ENCODE data around the gene BBS4. TPM values are rescaled to one million over a fixed set of nuclear protein-coding genes. Genes with fewer than 3 reads are reported as not detected.

The BBS4 gene
- total RNA-seq, 4 donors from 2014 or later = 13.9 to 27.9 (median 19.0) TPM

- intact Hi-C loops (cut with DNase I) = loop anchor here (10.0 kb wide), 1 partner anchor 206 kb away; the partner anchor contains the start of gene ARIH1
- Histone ChIP-seq H3K9me3 (no peaks in the 10 kb centered on the region), H3K27me3 (peaks cover 0 to 21% (median 0%) of the 10 kb centered on the region in 4 donors), H3K4me1 (peaks cover 5 to 9% (median 7%) of the 10 kb centered on the region in 4 donors), H3K4me3 (no peak overlapping the region), H3K36me3 (no peaks in the 10 kb centered on the region), H3K27ac (replicated peaks in 1 of 4) (no peak overlapping the region)
- DNase-seq (ENCODE audit: extremely low spot score) = no peak
- WGBS = 55% methylated on average over 3 of the region's 3 CpGs
- TF ChIP-seq POLR2AphosphoS5 (IDR thresholded peaks at IDR 0.05) (no peak), POLR2A (IDR thresholded peaks at IDR 0.05; ENCODE audit: low read depth) (no peak), CTCF (IDR thresholded peaks at IDR 0.05) (no peak), EP300 (IDR thresholded peaks at IDR 0.05) (no peak)
Observed at GRCh38 chr15:72680931-72681330, 5.1 kb upstream of the BBS4 start.

GRCh38 chr15:72682772-72683171, 3.2 kb upstream of the BBS4 start:
- intact Hi-C loops (cut with DNase I) = loop anchor here (10.0 kb wide), 1 partner anchor 208 kb away; the partner anchor contains the start of gene ARIH1
- Histone ChIP-seq H3K27ac (replicated peaks in 1 of 4) (no peak overlapping the region), H3K4me3 (no peak overlapping the region), H3K9me3 (no peaks in the 10 kb centered on the region), H3K36me3 (no peaks in the 10 kb centered on the region), H3K27me3 (peaks cover 0 to 6% (median 0%) of the 10 kb centered on the region in 4 donors), H3K4me1 (peaks cover 15 to 18% (median 16%) of the 10 kb centered on the region in 4 donors)
- 87% methylated on average over 3 of the region's 3 CpGs for WGBS
- no peak for DNase-seq (ENCODE audit: extremely low spot score)
- no peak for TF ChIP-seq EP300 (IDR thresholded peaks at IDR 0.05)
- TF ChIP-seq POLR2AphosphoS5 (IDR thresholded peaks at IDR 0.05) = no peak
- no peak for TF ChIP-seq POLR2A (IDR thresholded peaks at IDR 0.05; ENCODE audit: low read depth)
- no peak for TF ChIP-seq CTCF (IDR thresholded peaks at IDR 0.05)

GRCh38 chr15:72685301-72685924, 594 bp upstream of the BBS4 start:
- Histone ChIP-seq H3K4me1 (peaks cover 15 to 18% (median 16%) of the 10 kb centered on the region in 4 donors), H3K9me3 (no peaks in the 10 kb centered on the region), H3K27me3 (no peaks in the 10 kb centered on the region), H3K36me3 (no peaks in the 10 kb centered on the region), H3K27ac (replicated peaks in 1 of 4) (peak overlapping the region; percentile 85 to 93 (median 90)), H3K4me3 (peak overlapping the region; percentile 66 to 83 (median 73))
- TF ChIP-seq POLR2A (IDR thresholded peaks at IDR 0.05; ENCODE audit: low read depth) (no peak), CTCF (IDR thresholded peaks at IDR 0.05) (no peak)
- no peak for DNase-seq (ENCODE audit: extremely low spot score)
- WGBS = 25% methylated on average over 23 of the region's 23 CpGs
- intact Hi-C loops (cut with DNase I) = loop anchor here (10.0 kb wide), 1 partner anchor 211 kb away; the partner anchor contains the start of gene ARIH1

GRCh38 chr15:72688697-72689096, 2.7 kb downstream of the BBS4 start:
- intact Hi-C loops (cut with DNase I) = loop anchor here (10.0 kb wide), 1 partner anchor 214 kb away; the partner anchor contains the start of gene ARIH1
- Histone ChIP-seq H3K27ac (replicated peaks in 1 of 4) (no peak overlapping the region), H3K27me3 (no peaks in the 10 kb centered on the region), H3K36me3 (no peaks in the 10 kb centered on the region), H3K4me3 (no peak overlapping the region), H3K9me3 (no peaks in the 10 kb centered on the region), H3K4me1 (peaks cover 15 to 18% (median 16%) of the 10 kb centered on the region in 4 donors)
- 96% methylated on average over 5 of the region's 5 CpGs for WGBS
- no peak for TF ChIP-seq POLR2A (IDR thresholded peaks at IDR 0.05; ENCODE audit: low read depth)
- no peak for TF ChIP-seq POLR2AphosphoS5 (IDR thresholded peaks at IDR 0.05)
- no peak for TF ChIP-seq EP300 (IDR thresholded peaks at IDR 0.05)
- no peak for TF ChIP-seq CTCF (IDR thresholded peaks at IDR 0.05)
- DNase-seq (ENCODE audit: extremely low spot score) = no peak

Measured in esophagus muscularis mucosa (tissue), 4 donors.